ENCODE results near the gene ATXN7.

GRCh38 chr3:64031540-64032508 is 168.2 kb downstream of the ATXN7 start:
- TF ChIP-seq EP300 (IDR thresholded peaks at IDR 0.05; ENCODE audit: borderline replicate concordance in 1 of 2, control insufficient read depth in 1 of 2, low read depth in 2 of 2, low read length in 2 of 2): no peak
- TF ChIP-seq POLR2A (IDR thresholded peaks at IDR 0.05; ENCODE audit: low read depth, low read length): no peak
- no peak for TF ChIP-seq ZNF274 (IDR thresholded peaks at IDR 0.05; ENCODE audit: insufficient read depth, insufficient read length)
- no peak for TF ChIP-seq GABPA (IDR thresholded peaks at IDR 0.05; ENCODE audit: low read depth)
- no peak for TF ChIP-seq YY1 (IDR thresholded peaks at IDR 0.05; ENCODE audit: low read depth, low read length)
- TF ChIP-seq MXI1 (IDR thresholded peaks at IDR 0.05; ENCODE audit: low read depth, low read length): no peak

Data from GM12878 (cell line).